IMR-90 (cell line): ENCODE results near the gene PEX16. TPM values are rescaled to one million over a fixed set of nuclear protein-coding genes. Genes with fewer than 3 reads are reported as not detected.
A peak's percentile ranks its signal among the peaks of the same experiment; 100 is the strongest.
"Not testable (repeated sequence)": the region's sequence is repeated elsewhere in the genome, so short reads cannot be mapped to it uniquely, and the experiment has no call there.

ENCODE experiments used
- ATAC-seq: fragments of 200-7000 bp; cut with Tn5 transposase; 2 replicates; pipeline ENCODE4 v1.9.1; 2020; ENCODE audit warnings: low read depth, mild to moderate bottlenecking, moderate library complexity
- BruUV-seq: library from RNA; stranded (reverse); fragments of 400-500 nt; replicated peaks from 2 replicates; lab custom pipeline; 2021; lab: Mats Ljungman, UMichigan
- CTCF ChIA-PET: fragments of 300-600 bp; formaldehyde crosslinking; extraction: SDS; loops from one replicate; lab custom pipeline; 2021; ENCODE audit warnings: antibody characterized with exemption; lab: Yijun Ruan, JAX
- POLR2A ChIA-PET: fragments of 300-600 bp; sonication (Branson Sonifier 250); formaldehyde crosslinking; loops from one replicate; lab custom pipeline; 2022; ENCODE audit warnings: antibody characterized with exemption; ENCODE audit not compliant: unreplicated experiment; lab: Charles Lee
- DNase-seq: peaks from one replicate; pipeline ENCODE4 v3.0.0; 2013
- H2AFZ ChIP-seq: replicated peaks from 2 replicates; pipeline ENCODE3; 2013; ENCODE audit warnings: low read length, mild to moderate bottlenecking; ENCODE audit not compliant: poor library complexity
- H2AK5ac ChIP-seq: 2 replicates; pipeline ENCODE4 v1.6.1; 2013; ENCODE audit warnings: low read depth, low read length, inconsistent platforms
- H2AK9ac ChIP-seq: replicated peaks from 2 replicates; pipeline ENCODE3; 2013; ENCODE audit warnings: mild to moderate bottlenecking, low read depth, low read length, moderate library complexity; ENCODE audit not compliant: poor library complexity
- H2BK120ac ChIP-seq: 2 replicates; pipeline ENCODE4 v1.6.1; 2013; ENCODE audit warnings: low read depth, low read length, inconsistent platforms
- H2BK15ac ChIP-seq: 3 replicates; pipeline ENCODE4 v1.6.1; 2013; ENCODE audit warnings: low read depth, low read length, inconsistent platforms
- H2BK20ac ChIP-seq: 2 replicates; pipeline ENCODE4 v1.6.1; 2013; ENCODE audit warnings: low read depth, mild to moderate bottlenecking, inconsistent platforms, low read length, moderate library complexity
- H2BK5ac ChIP-seq: 2 replicates; pipeline ENCODE4 v1.6.1; 2013; ENCODE audit warnings: mild to moderate bottlenecking, low read depth, low read length, inconsistent platforms; ENCODE audit not compliant: poor library complexity, severe bottlenecking
- H3K14ac ChIP-seq: replicated peaks from 2 replicates; pipeline ENCODE4 v1.6.1; 2013; ENCODE audit warnings: low read depth, low read length, inconsistent platforms
- H3K18ac ChIP-seq: 2 replicates; pipeline ENCODE4 v1.6.1; 2013; ENCODE audit warnings: low read depth, low read length, control low read depth
- H3K23ac ChIP-seq: 2 replicates; pipeline ENCODE4 v1.6.1; 2013; ENCODE audit warnings: low read depth, low read length, inconsistent platforms
- H3K27ac ChIP-seq: 2 replicates; pipeline ENCODE4 v1.5.1; 2013; ENCODE audit warnings: mild to moderate bottlenecking, control low read depth, low read length; ENCODE audit not compliant: insufficient read depth
- H3K27me3 ChIP-seq: 2 replicates; pipeline ENCODE4 v1.6.1; 2013; ENCODE audit warnings: low read length; ENCODE audit not compliant: control insufficient read depth, insufficient read depth
- H3K36me3 ChIP-seq: 2 replicates; pipeline ENCODE4 v1.6.1; 2013; ENCODE audit warnings: low read length, mixed read lengths; ENCODE audit not compliant: control insufficient read depth, insufficient read depth
- H3K4ac ChIP-seq: 2 replicates; pipeline ENCODE4 v1.6.1; 2013; ENCODE audit warnings: low read depth, low read length, inconsistent platforms
- H3K4me1 ChIP-seq: 2 replicates; pipeline ENCODE4 v1.6.1; 2013; ENCODE audit warnings: low read length, mixed read lengths; ENCODE audit not compliant: control insufficient read depth, insufficient read depth
- H3K4me2 ChIP-seq: 2 replicates; pipeline ENCODE4 v1.6.1; 2013; ENCODE audit warnings: low read depth, mild to moderate bottlenecking, control low read depth, low read length, moderate library complexity
- H3K4me3 ChIP-seq: 2 replicates; pipeline ENCODE4 v1.5.1; 2013; ENCODE audit warnings: low read depth, mild to moderate bottlenecking, control low read depth, low read length, moderate library complexity; ENCODE audit not compliant: insufficient read depth
- H3K56ac ChIP-seq: 2 replicates; pipeline ENCODE4 v1.6.1; 2013; ENCODE audit warnings: low read length, inconsistent platforms; ENCODE audit not compliant: insufficient read depth; ENCODE audit errors: extremely low read depth
- H3K79me1 ChIP-seq, 2 experiments: 2 replicates each; pipeline ENCODE4 v1.6.1; 2013; ENCODE audit warnings: low read length in 2 of 2, inconsistent platforms in 1 of 2, low read depth in 1 of 2
- H3K9ac ChIP-seq: 2 replicates; pipeline ENCODE4 v1.6.1; 2013; ENCODE audit warnings: low read depth, low read length, control low read depth
- H3K9me1 ChIP-seq: 2 replicates; pipeline ENCODE4 v1.6.1; 2013; ENCODE audit warnings: low read length, inconsistent platforms; ENCODE audit not compliant: insufficient read depth
- H3K9me3 ChIP-seq: 2 replicates; pipeline ENCODE4 v1.6.1; 2013; ENCODE audit warnings: low read length; ENCODE audit not compliant: control insufficient read depth, insufficient read depth
- H4K20me1 ChIP-seq: 2 replicates; pipeline ENCODE4 v1.6.1; 2013; ENCODE audit warnings: low read length, inconsistent platforms; ENCODE audit not compliant: insufficient read depth
- H4K5ac ChIP-seq: 2 replicates; pipeline ENCODE4 v1.6.1; 2013; ENCODE audit warnings: mild to moderate bottlenecking, low read depth, low read length, control low read depth
- H4K8ac ChIP-seq, 2 experiments: 2 replicates each; pipeline ENCODE4 v1.6.1; 2013; ENCODE audit warnings: low read depth in 2 of 2, low read length in 2 of 2, control low read depth in 1 of 2, inconsistent platforms in 1 of 2
- H4K91ac ChIP-seq: 2 replicates; pipeline ENCODE4 v1.6.1; 2013; ENCODE audit warnings: low read depth, low read length, inconsistent platforms; ENCODE audit not compliant: insufficient read depth
- POLR2A ChIP-seq: IDR thresholded peaks from 2 replicates; pipeline ENCODE4 v1.6.1; 2012; ENCODE audit warnings: mild to moderate bottlenecking, low read depth, low read length
- WGBS, 2 experiments: methylation state at CpG; one replicate each; pipeline versions ENCODE4 v1.1.5 to v1.1.7; 2013; ENCODE audit warnings: missing lambda C conversion rate in 2 of 2; ENCODE audit not compliant: insufficient read length in 1 of 2; ENCODE audit errors: extremely low coverage in 2 of 2; 5-methylcytosine and 5-hydroxymethylcytosine counted together
- dilution Hi-C: fragments of 300-500 bp; cut with HindIII; formaldehyde crosslinking; loops from one replicate; pipeline ENCODE4 v1.14.3; 2018; ENCODE audit warnings: low sequenced_read_pairs; ENCODE audit not compliant: unreplicated experiment
- in situ Hi-C: fragments of 300-500 bp; cut with MboI; formaldehyde crosslinking; loops from 3 replicates; pipeline ENCODE4 v1.14.3; 2019; ENCODE audit warnings: low sequenced_read_pairs, inconsistent platforms, mixed read lengths
- intact Hi-C: fragments of 100-400 bp; cut with micrococcal nuclease; formaldehyde crosslinking; loops from 2 replicates; pipeline ENCODE4 v1.10.0; 2022
- polyA plus RNA-seq, 3 experiments: library from polyadenylated mRNA; depleted of rRNA; stranded (reverse); fragments of >200 nt; gene quantifications; 2 replicates each; pipeline ENCODE4 v1.2.3, GENCODE V29; 2012; ENCODE audit warnings: low replicate concordance in 1 of 3
- total RNA-seq: library from RNA; depleted of rRNA; stranded (reverse); fragments of >200 nt; gene quantifications from 2 replicates; pipeline ENCODE4 v1.2.3, GENCODE V29; 2012

PEX16 gene
- total and polyA plus RNA-seq, 2 of the 4 experiments (the other 2 are of a cell fraction), result 17.9 to 23.3 TPM

DNA sequence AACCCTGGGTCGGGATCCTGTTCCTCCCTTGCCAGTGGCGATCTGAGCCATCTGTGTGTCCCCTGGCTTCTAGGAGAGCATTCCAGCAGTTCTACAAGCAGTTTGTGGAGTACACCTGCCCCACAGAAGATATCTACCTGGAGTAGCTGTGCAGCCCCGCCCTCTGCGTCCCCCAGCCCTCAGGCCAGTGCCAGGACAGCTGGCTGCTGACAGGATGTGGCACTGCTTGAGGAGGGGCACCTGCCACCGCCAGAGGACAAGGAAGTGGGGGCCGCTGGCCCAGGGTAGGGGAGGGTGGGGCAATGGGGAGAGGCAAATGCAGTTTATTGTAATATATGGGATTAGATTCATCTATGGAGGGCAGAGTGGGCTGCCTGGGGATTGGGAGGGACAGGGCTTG, 12.1 kb downstream of the PEX16 start:
- H3K9me1 ChIP-seq, DNase-seq, H2AK9ac ChIP-seq, H3K27me3 ChIP-seq, BruUV-seq, H3K9ac ChIP-seq, dilution Hi-C loops, H3K23ac ChIP-seq, H3K14ac ChIP-seq, H3K4me3 ChIP-seq, H3K4me1 ChIP-seq, in situ Hi-C loops, H4K5ac ChIP-seq, H3K56ac ChIP-seq, H2BK5ac ChIP-seq, POLR2A ChIA-PET, H2BK120ac ChIP-seq, H3K27ac ChIP-seq, intact Hi-C loops, H4K91ac ChIP-seq, H3K4ac ChIP-seq, H3K79me1 ChIP-seq, H3K18ac ChIP-seq, ATAC-seq, H3K4me2 ChIP-seq, H3K9me3 ChIP-seq, H4K8ac ChIP-seq, H2BK15ac ChIP-seq, H2AFZ ChIP-seq, CTCF ChIA-PET, H2AK5ac ChIP-seq, H2BK20ac ChIP-seq: not testable (repeated sequence)
- Histone ChIP-seq H3K36me3 (peaks cover 22% of the 10 kb centered on the region), H4K20me1 (peaks cover 10% of the 10 kb centered on the region; the same call in 1 of the 2 replicates)
- 88% methylated on average over 2 of the region's 6 CpGs; no CpG with 5 or more reads in 1 of the 2 experiments for WGBS, 2 experiments
- TF ChIP-seq POLR2A, result 0 out of 2 replicates have a peak, but pooled peaks have one; percentile 18
